Caco-2 (cell line): Measurements from ENCODE around the gene SPATA16. TPM values are rescaled to one million over a fixed set of nuclear protein-coding genes. Genes with fewer than 3 reads are reported as not detected.
"Not testable (repeated sequence)": the region's sequence is repeated elsewhere in the genome, so short reads cannot be mapped to it uniquely, and the experiment has no call there.

Experiments
- BruUV-seq: library from RNA; stranded (reverse); fragments of 400-500 nt; replicated peaks from 2 replicates; lab custom pipeline; 2021; lab: Mats Ljungman, UMichigan
- CTCF ChIA-PET: fragments of 300-600 bp; sonication (Branson Sonifier 250); formaldehyde crosslinking; loops from one replicate; lab custom pipeline; 2022; ENCODE audit warnings: antibody characterized with exemption; lab: Charles Lee
- POLR2A ChIA-PET: fragments of 300-600 bp; sonication (Branson Sonifier 250); formaldehyde crosslinking; loops from one replicate; lab custom pipeline; 2022; ENCODE audit warnings: antibody characterized with exemption; lab: Charles Lee
- DNase-seq, 2 experiments: peaks; one replicate each; pipeline versions ENCODE4 v3.0.0 to v3.0.0-alpha.2; 2020 to 2022
- H3K27me3 ChIP-seq: replicated peaks from 2 replicates; pipeline ENCODE4 v1.6.0; 2011; ENCODE audit warnings: low read length; ENCODE audit not compliant: control insufficient read depth, insufficient read depth
- H3K36me3 ChIP-seq: 2 replicates; pipeline ENCODE4 v1.5.1; 2011; ENCODE audit warnings: low read length; ENCODE audit not compliant: control insufficient read depth, insufficient read depth
- H3K4me1 ChIP-seq: fragments of 250-450 bp; sonication (Bioruptor Pico); 2 replicates; pipeline ENCODE4 v1.5.1; 2020; ENCODE audit warnings: mild to moderate bottlenecking
- H3K4me3 ChIP-seq: 2 replicates; pipeline ENCODE4 v1.5.1; 2011; ENCODE audit warnings: low read depth, mild to moderate bottlenecking, control low read depth, low read length
- H3K9me3 ChIP-seq: fragments of 250-450 bp; sonication (Bioruptor Pico); 2 replicates; pipeline ENCODE4 v1.5.1; 2020; ENCODE audit warnings: mild to moderate bottlenecking, moderate library complexity
- H3K27ac Mint-ChIP-seq: one replicate; pipeline ENCODE4 v1.8.0; 2022; ENCODE audit warnings: mixed read lengths; ENCODE audit not compliant: unreplicated experiment
- H3K27me3 Mint-ChIP-seq: one replicate; pipeline ENCODE4 v1.8.0; 2022; ENCODE audit warnings: mixed read lengths; ENCODE audit not compliant: insufficient read depth, unreplicated experiment
- H3K36me3 Mint-ChIP-seq: one replicate; pipeline ENCODE4 v1.8.0; 2022; ENCODE audit warnings: mild to moderate bottlenecking, mixed read lengths; ENCODE audit not compliant: insufficient read depth, unreplicated experiment
- H3K4me1 Mint-ChIP-seq: one replicate; pipeline ENCODE4 v1.8.0; 2022; ENCODE audit warnings: low read depth, mixed read lengths; ENCODE audit not compliant: unreplicated experiment
- H3K4me3 Mint-ChIP-seq: one replicate; pipeline ENCODE4 v1.8.0; 2022; ENCODE audit warnings: mild to moderate bottlenecking, moderate library complexity, mixed read lengths; ENCODE audit not compliant: unreplicated experiment
- H3K9me3 Mint-ChIP-seq: one replicate; pipeline ENCODE4 v1.8.0; 2022; ENCODE audit warnings: mixed read lengths; ENCODE audit not compliant: unreplicated experiment
- intact Hi-C: fragments of 100-400 bp; cut with micrococcal nuclease; formaldehyde crosslinking; loops from one replicate; pipeline ENCODE4 v1.10.0; 2022; ENCODE audit not compliant: unreplicated experiment
- total RNA-seq: library from RNA; stranded (reverse); gene quantifications from 2 replicates; pipeline ENCODE4 v1.2.3, GENCODE V29; 2022
- TF ChIP-seq, protein P1 (sequence below), 2 experiments: fragments of 200-600 bp in 1 of 2; IDR thresholded peaks; 1 replicate in 1 of 2; 2 replicates in 1 of 2; pipeline versions ENCODE4 v1.5.1 to v1.8.0; 2011 to 2022; ENCODE audit warnings: antibody characterized with exemption in 1 of 2, control low read depth in 1 of 2, inconsistent platforms in 1 of 2, low read depth in 1 of 2, low read length in 1 of 2, mild to moderate bottlenecking in 1 of 2, moderate library complexity in 1 of 2; ENCODE audit not compliant: insufficient read depth in 1 of 2, severe bottlenecking in 1 of 2, unreplicated experiment in 1 of 2

The SPATA16 gene
- total RNA-seq, 1 experiment from 2014 or later, result not detected

- DNase-seq, result no peak
- H3K4me3 ChIP-seq, result no peak overlapping the region
- Mint-ChIP-seq H3K4me1 (no peaks in the 10 kb centered on the region), H3K27ac (no peak overlapping the region), H3K4me3 (no peak overlapping the region), H3K36me3 (no peaks in the 10 kb centered on the region), H3K27me3 (peaks cover 4% of the 10 kb centered on the region), H3K9me3 (no peaks in the 10 kb centered on the region)
- TF ChIP-seq, protein P1, sequence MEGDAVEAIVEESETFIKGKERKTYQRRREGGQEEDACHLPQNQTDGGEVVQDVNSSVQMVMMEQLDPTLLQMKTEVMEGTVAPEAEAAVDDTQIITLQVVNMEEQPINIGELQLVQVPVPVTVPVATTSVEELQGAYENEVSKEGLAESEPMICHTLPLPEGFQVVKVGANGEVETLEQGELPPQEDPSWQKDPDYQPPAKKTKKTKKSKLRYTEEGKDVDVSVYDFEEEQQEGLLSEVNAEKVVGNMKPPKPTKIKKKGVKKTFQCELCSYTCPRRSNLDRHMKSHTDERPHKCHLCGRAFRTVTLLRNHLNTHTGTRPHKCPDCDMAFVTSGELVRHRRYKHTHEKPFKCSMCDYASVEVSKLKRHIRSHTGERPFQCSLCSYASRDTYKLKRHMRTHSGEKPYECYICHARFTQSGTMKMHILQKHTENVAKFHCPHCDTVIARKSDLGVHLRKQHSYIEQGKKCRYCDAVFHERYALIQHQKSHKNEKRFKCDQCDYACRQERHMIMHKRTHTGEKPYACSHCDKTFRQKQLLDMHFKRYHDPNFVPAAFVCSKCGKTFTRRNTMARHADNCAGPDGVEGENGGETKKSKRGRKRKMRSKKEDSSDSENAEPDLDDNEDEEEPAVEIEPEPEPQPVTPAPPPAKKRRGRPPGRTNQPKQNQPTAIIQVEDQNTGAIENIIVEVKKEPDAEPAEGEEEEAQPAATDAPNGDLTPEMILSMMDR (IDR thresholded peaks at IDR 0.05; ENCODE audit: insufficient read depth in 1 of 2, low read depth in 1 of 2, low read length in 1 of 2, severe bottlenecking in 1 of 2, unreplicated experiment in 1 of 2), result no peak
- CTCF ChIA-PET, result no interaction called here
- POLR2A ChIA-PET, result no interaction called here
- H3K27me3 ChIP-seq, result no peaks in the 10 kb centered on the region
- H3K4me1 ChIP-seq, result no peaks in the 10 kb centered on the region
- no peaks in the 10 kb centered on the region for H3K36me3 ChIP-seq
- intact Hi-C loops, result no loop called here
- no TSS peak for BruUV-seq
- H3K9me3 ChIP-seq, result no peaks in the 10 kb centered on the region
Observed at GRCh38 chr3:172869368-172869771, 271.7 kb downstream of the SPATA16 start.

DNA sequence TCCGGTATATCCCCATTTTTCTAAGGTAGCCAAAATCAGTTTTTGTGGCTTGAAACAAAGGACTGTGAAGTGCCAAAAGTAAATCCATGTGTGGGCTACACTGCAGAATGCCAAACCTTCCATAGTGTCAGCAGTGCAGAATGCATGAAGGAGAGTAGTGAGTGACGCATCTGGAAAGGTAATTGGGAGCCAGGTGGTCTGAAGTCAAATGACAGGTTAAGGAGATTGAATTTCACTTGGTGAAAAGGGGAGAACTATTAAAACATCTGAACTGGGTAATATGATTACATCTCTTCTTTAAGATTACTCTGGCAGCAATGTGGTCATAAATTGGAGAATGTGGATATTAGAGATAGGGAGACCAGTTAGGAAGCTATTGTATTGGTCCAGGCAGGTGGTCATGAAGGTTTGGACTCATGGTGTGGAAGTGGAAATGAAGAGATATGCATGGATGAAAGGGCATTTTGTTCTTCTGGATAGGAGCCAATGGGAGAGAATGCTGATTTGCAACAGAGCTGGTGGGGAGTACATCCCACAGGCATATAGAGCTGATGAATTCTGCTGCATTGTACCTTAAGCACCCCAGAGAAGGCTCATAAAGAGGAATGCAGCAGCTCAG is 272.3 kb downstream of the SPATA16 start:
- Histone ChIP-seq H3K9me3 (no peaks in the 10 kb centered on the region), H3K4me1 (no peaks in the 10 kb centered on the region), H3K36me3 (no peaks in the 10 kb centered on the region), H3K27me3 (no peaks in the 10 kb centered on the region), H3K4me3 (no peak overlapping the region)
- intact Hi-C loops, result no loop called here
- Mint-ChIP-seq H3K36me3 (no peaks in the 10 kb centered on the region), H3K27ac (no peak overlapping the region), H3K4me1 (no peaks in the 10 kb centered on the region), H3K4me3 (no peak overlapping the region), H3K9me3 (no peaks in the 10 kb centered on the region), H3K27me3 (peaks cover 4% of the 10 kb centered on the region)
- no peak for DNase-seq
- BruUV-seq, result no TSS peak
- ChIA-PET CTCF (no interaction called here), POLR2A (no interaction called here)
- TF ChIP-seq, protein P1 (IDR thresholded peaks at IDR 0.05; ENCODE audit: insufficient read depth in 1 of 2, low read depth in 1 of 2, low read length in 1 of 2, severe bottlenecking in 1 of 2, unreplicated experiment in 1 of 2), result no peak

GRCh38 chr3:172866726-172867350 is 274.2 kb downstream of the SPATA16 start:
- H3K27me3 ChIP-seq, H3K9me3 Mint-ChIP-seq, H3K27me3 Mint-ChIP-seq, H3K9me3 ChIP-seq, H3K36me3 Mint-ChIP-seq, H3K36me3 ChIP-seq, H3K27ac Mint-ChIP-seq, POLR2A ChIA-PET, H3K4me3 ChIP-seq, H3K4me1 ChIP-seq, H3K4me3 Mint-ChIP-seq, DNase-seq, intact Hi-C loops, BruUV-seq, H3K4me1 Mint-ChIP-seq: not testable (repeated sequence)
- CTCF ChIA-PET, result interaction anchor here (0.6 kb wide), 1 partner anchor 16 kb away, joined by 3 read pairs; no protein-coding TSS in a partner anchor
